ENCODE data around the gene MTX1. TPM values are rescaled to one million over a fixed set of nuclear protein-coding genes. Genes with fewer than 3 reads are reported as not detected.
A peak's percentile ranks its signal among the peaks of the same experiment; 100 is the strongest.
"Not testable (repeated sequence)": the region's sequence is repeated elsewhere in the genome, so short reads cannot be mapped to it uniquely, and the experiment has no call there.

Gene MTX1
- total and polyA plus RNA-seq, 4 donors = 25.6 to 72.1 (median 58.3) TPM

- peaks cover 0 to 23% (median 4%) of the 10 kb centered on the region in 5 donors for H3K4me1 ChIP-seq (ENCODE audit: control insufficient read depth in 5 of 5, insufficient read depth in 5 of 5, low read length in 5 of 5)
- ATAC-seq (ENCODE audit: insufficient read depth, low FRiP score) (no peak), DNase-seq (no peak)
- H3K27ac ChIP-seq (ENCODE audit: low read depth in 1 of 2, low read length in 1 of 2) = peak overlapping the region in 1 of 2 donors; percentile 45
- WGBS, 2 donors = 72 to 79% methylated on average over 3 of the region's 3 CpGs
- TF ChIP-seq CTCF (IDR thresholded peaks at IDR 0.05; ENCODE audit: control extremely low read depth, extremely low read depth) = no peak
- H3K36me3 ChIP-seq (ENCODE audit: control insufficient read depth in 4 of 4, insufficient read depth in 4 of 4, low read length in 4 of 4) = peaks cover 0 to 11% (median 3%) of the 10 kb centered on the region in 4 donors
- no peaks in the 10 kb centered on the region for H3K9me3 ChIP-seq (ENCODE audit: control insufficient read depth in 4 of 4, insufficient read depth in 3 of 4, low read length in 3 of 4)
- no peaks in the 10 kb centered on the region for H3K27me3 ChIP-seq (ENCODE audit: control insufficient read depth in 3 of 3, insufficient read depth in 3 of 3, low read length in 2 of 3)
- H3K9ac ChIP-seq (ENCODE audit: insufficient read depth in 1 of 2, low read length in 2 of 2) = no peak overlapping the region
- no peak overlapping the region for H3K4me3 ChIP-seq
These were observed 34.4 kb downstream of the MTX1 start for GRCh38 chr1:155242805-155243358.

- Histone ChIP-seq H3K27me3 (ENCODE audit: control insufficient read depth in 3 of 3, insufficient read depth in 3 of 3, low read length in 2 of 3) (no peaks in the 10 kb centered on the region), H3K4me3 (peak overlapping the region; percentile 37), H3K9ac (ENCODE audit: insufficient read depth in 1 of 2, low read length in 2 of 2) (peak overlapping the region in 1 of 2 donors; percentile 77), H3K4me1 (ENCODE audit: control insufficient read depth in 5 of 5, insufficient read depth in 5 of 5, low read length in 5 of 5) (peaks cover 0 to 23% (median 4%) of the 10 kb centered on the region in 5 donors), H3K36me3 (ENCODE audit: control insufficient read depth in 4 of 4, insufficient read depth in 4 of 4, low read length in 4 of 4) (peaks cover 0 to 11% (median 6%) of the 10 kb centered on the region in 4 donors), H3K9me3 (ENCODE audit: control insufficient read depth in 4 of 4, insufficient read depth in 3 of 4, low read length in 3 of 4) (no peaks in the 10 kb centered on the region), H3K27ac (ENCODE audit: low read depth in 1 of 2, low read length in 1 of 2) (peak overlapping the region; percentile 74 to 88)
- ATAC-seq (ENCODE audit: insufficient read depth, low FRiP score) = peak; percentile 83
- DNase-seq = peak; percentile 99 to 100 (median 100)
- 0 to 1% methylated on average over 53 of the region's 53 CpGs for WGBS, 2 donors
- peak; percentile 100 for TF ChIP-seq CTCF (IDR thresholded peaks at IDR 0.05; ENCODE audit: control extremely low read depth, extremely low read depth)
These were observed 36.1 kb downstream of the MTX1 start for GRCh38 chr1:155244368-155245162.

GRCh38 chr1:155245163-155245524 is 36.6 kb downstream of the MTX1 start:
- ATAC-seq (ENCODE audit: insufficient read depth, low FRiP score) (no peak), DNase-seq (no peak)
- Histone ChIP-seq H3K27me3 (ENCODE audit: control insufficient read depth in 3 of 3, insufficient read depth in 3 of 3, low read length in 2 of 3) (no peaks in the 10 kb centered on the region), H3K9ac (ENCODE audit: insufficient read depth in 1 of 2, low read length in 2 of 2) (peak overlapping the region in 1 of 2 donors; percentile 77), H3K36me3 (ENCODE audit: control insufficient read depth in 4 of 4, insufficient read depth in 4 of 4, low read length in 4 of 4) (peaks cover 0 to 11% (median 6%) of the 10 kb centered on the region in 4 donors), H3K4me3 (peak overlapping the region; percentile 16), H3K9me3 (ENCODE audit: control insufficient read depth in 4 of 4, insufficient read depth in 3 of 4, low read length in 3 of 4) (no peaks in the 10 kb centered on the region), H3K27ac (ENCODE audit: low read depth in 1 of 2, low read length in 1 of 2) (peak overlapping the region; percentile 74 to 75), H3K4me1 (ENCODE audit: control insufficient read depth in 5 of 5, insufficient read depth in 5 of 5, low read length in 5 of 5) (peaks cover 0 to 23% (median 4%) of the 10 kb centered on the region in 5 donors)
- TF ChIP-seq CTCF (IDR thresholded peaks at IDR 0.05; ENCODE audit: control extremely low read depth, extremely low read depth) = no peak
- 66 to 67% methylated on average over 8 of the region's 8 CpGs for WGBS, 2 donors

- not testable (repeated sequence) for H3K27ac ChIP-seq (ENCODE audit: low read depth in 1 of 2, low read length in 1 of 2)
These were observed 38.3 kb downstream of the MTX1 start for GRCh38 chr1:155246796-155247195.

More at GRCh38 chr1:155246796-155247195, 38.3 kb downstream of the MTX1 start:
- not testable (repeated sequence) for DNase-seq; H3K9ac ChIP-seq (ENCODE audit: insufficient read depth in 1 of 2, low read length in 2 of 2); ATAC-seq (ENCODE audit: insufficient read depth, low FRiP score); H3K9me3 ChIP-seq (ENCODE audit: control insufficient read depth in 4 of 4, insufficient read depth in 3 of 4, low read length in 3 of 4); H3K27me3 ChIP-seq (ENCODE audit: control insufficient read depth in 3 of 3, insufficient read depth in 3 of 3, low read length in 2 of 3); H3K4me3 ChIP-seq
- WGBS, 2 donors = 96 to 98% methylated on average over 3 of the region's 3 CpGs
- Histone ChIP-seq H3K4me1 (ENCODE audit: control insufficient read depth in 5 of 5, insufficient read depth in 5 of 5, low read length in 5 of 5) (peaks cover 0 to 26% (median 3%) of the 10 kb centered on the region in 5 donors), H3K36me3 (ENCODE audit: control insufficient read depth in 4 of 4, insufficient read depth in 4 of 4, low read length in 4 of 4) (peaks cover 0 to 11% (median 6%) of the 10 kb centered on the region in 4 donors)
